Measurements from ENCODE around the gene ATG13.

ATG13 gene

GRCh38 chr11:46604796-46605195 lies 12.6 kb upstream of the ATG13 start:
- DNase-seq (ENCODE audit: low read depth in 2 of 2, low spot score in 1 of 2): no peak

GRCh38 chr11:46607516-46607915 lies 9.8 kb upstream of the ATG13 start:
- no peak for DNase-seq (ENCODE audit: low read depth in 2 of 2, low spot score in 1 of 2)

- no peak for DNase-seq (ENCODE audit: low read depth in 2 of 2, low spot score in 1 of 2)
Observed at GRCh38 chr11:46609386-46609785, 8.0 kb upstream of the ATG13 start.

GRCh38 chr11:46611526-46612304 lies 5.6 kb upstream of the ATG13 start:
- no peak for DNase-seq (ENCODE audit: low read depth in 2 of 2, low spot score in 1 of 2)

GRCh38 chr11:46612326-46612725 lies 5.0 kb upstream of the ATG13 start:
- DNase-seq (ENCODE audit: low read depth in 2 of 2, low spot score in 1 of 2): no peak

- no peak for DNase-seq (ENCODE audit: low read depth in 2 of 2, low spot score in 1 of 2)
Observed at GRCh38 chr11:46615756-46616155, 1.6 kb upstream of the ATG13 start.

- no peak for DNase-seq (ENCODE audit: low read depth in 2 of 2, low spot score in 1 of 2)
Observed at GRCh38 chr11:46616551-46617133, 711 bp upstream of the ATG13 start.

GRCh38 chr11:46617972-46618314 lies 590 bp downstream of the ATG13 start:
- DNase-seq (ENCODE audit: low read depth in 2 of 2, low spot score in 1 of 2): no peak

- DNase-seq (ENCODE audit: low read depth in 2 of 2, low spot score in 1 of 2): no peak
Observed at GRCh38 chr11:46618837-46619236, 1.5 kb downstream of the ATG13 start.

GRCh38 chr11:46625406-46625805 lies 8.1 kb downstream of the ATG13 start:
- no peak for DNase-seq (ENCODE audit: low read depth in 2 of 2, low spot score in 1 of 2)

- no peak for DNase-seq (ENCODE audit: low read depth in 2 of 2, low spot score in 1 of 2)
Observed at GRCh38 chr11:46628961-46629360, 11.6 kb downstream of the ATG13 start.

GRCh38 chr11:46630237-46630636 lies 12.9 kb downstream of the ATG13 start:
- no peak for DNase-seq (ENCODE audit: low read depth in 2 of 2, low spot score in 1 of 2)

- DNase-seq (ENCODE audit: low read depth in 2 of 2, low spot score in 1 of 2): no peak
Observed at GRCh38 chr11:46631676-46632075, 14.3 kb downstream of the ATG13 start.

GRCh38 chr11:46632502-46632901 lies 15.1 kb downstream of the ATG13 start:
- no peak for DNase-seq (ENCODE audit: low read depth in 2 of 2, low spot score in 1 of 2)

GRCh38 chr11:46633291-46634217 lies 16.2 kb downstream of the ATG13 start:
- no peak for DNase-seq (ENCODE audit: low read depth in 2 of 2, low spot score in 1 of 2)

GRCh38 chr11:46635557-46636139 lies 18.3 kb downstream of the ATG13 start:
- no peak for DNase-seq (ENCODE audit: low read depth in 2 of 2, low spot score in 1 of 2)

- no peak for DNase-seq (ENCODE audit: low read depth in 2 of 2, low spot score in 1 of 2)
Observed at GRCh38 chr11:46637546-46637945, 20.2 kb downstream of the ATG13 start.

GRCh38 chr11:46639197-46639839 lies 22.0 kb downstream of the ATG13 start:
- DNase-seq (ENCODE audit: low read depth in 2 of 2, low spot score in 1 of 2): no peak

GRCh38 chr11:46640036-46640788 lies 22.9 kb downstream of the ATG13 start:
- DNase-seq (ENCODE audit: low read depth in 2 of 2, low spot score in 1 of 2): no peak

GRCh38 chr11:46641639-46642038 lies 24.3 kb downstream of the ATG13 start:
- DNase-seq (ENCODE audit: low read depth in 2 of 2, low spot score in 1 of 2): no peak

Data from stimulated activated CD8-positive, alpha-beta memory T cell treated with anti-CD3 and anti-CD28 coated beads, Interleukin-4, amount 100 ng/mL, for 1 hour (primary cell).